Fibroblast of lung (primary cell): ENCODE data around the gene ATP2B1. TPM values are rescaled to one million over a fixed set of nuclear protein-coding genes. Genes with fewer than 3 reads are reported as not detected.

Source experiments
- DNase-seq, 2 donors: peaks; one replicate each; pipeline versions ENCODE4 v3.0.0 to v3.0.0-alpha.2; 2010; ENCODE audit warnings: low read depth in 2 of 2
- H2AFZ ChIP-seq: 2 replicates; pipeline ENCODE4 v1.5.1; 2012; ENCODE audit warnings: low read length, control low read depth, inconsistent platforms
- H3K27ac ChIP-seq: 2 replicates; pipeline ENCODE4 v1.5.1; 2011; ENCODE audit warnings: low read length, control low read depth; ENCODE audit not compliant: insufficient read depth
- H3K27me3 ChIP-seq: 2 replicates; pipeline ENCODE4 v1.5.1; 2011; ENCODE audit warnings: mild to moderate bottlenecking, low read length; ENCODE audit not compliant: control insufficient read depth, insufficient read depth
- H3K36me3 ChIP-seq: 2 replicates; pipeline ENCODE4 v1.5.1; 2011; ENCODE audit warnings: low read length; ENCODE audit not compliant: control insufficient read depth, insufficient read depth
- H3K4me1 ChIP-seq: 2 replicates; pipeline ENCODE4 v1.5.1; 2011; ENCODE audit warnings: low read length; ENCODE audit not compliant: control insufficient read depth, insufficient read depth; ENCODE audit errors: extremely low read depth
- H3K4me2 ChIP-seq: 2 replicates; pipeline ENCODE4 v1.5.1; 2011; ENCODE audit warnings: low read length, control low read depth; ENCODE audit not compliant: insufficient read depth; ENCODE audit errors: extremely low read depth
- H3K4me3 ChIP-seq, 4 experiments: fragments of 200-600 bp in 1 of 4; sonication (generic) in 1 of 4; replicated peaks in 1 of 4; 2 replicates each; pipeline ENCODE4 v1.5.1; 2011 to 2016; ENCODE audit warnings: low read length in 4 of 4, low read depth in 3 of 4, mild to moderate bottlenecking in 3 of 4, control low read depth in 2 of 4, inconsistent platforms in 1 of 4, mixed read lengths in 1 of 4; ENCODE audit not compliant: insufficient read depth in 1 of 4; ENCODE audit errors: control extremely low read depth in 1 of 4
- H3K79me2 ChIP-seq: 2 replicates; pipeline ENCODE4 v1.5.1; 2012; ENCODE audit warnings: mild to moderate bottlenecking, low read length, inconsistent platforms; ENCODE audit not compliant: control insufficient read depth, insufficient read depth
- H3K9ac ChIP-seq: 2 replicates; pipeline ENCODE4 v1.5.1; 2011; ENCODE audit warnings: mild to moderate bottlenecking, low read length, control low read depth; ENCODE audit not compliant: insufficient read depth
- H3K9me3 ChIP-seq: 2 replicates; pipeline ENCODE4 v1.5.1; 2012; ENCODE audit warnings: low read depth, low read length; ENCODE audit not compliant: control insufficient read depth, insufficient read depth
- H4K20me1 ChIP-seq: 2 replicates; pipeline ENCODE4 v1.5.1; 2011; ENCODE audit warnings: low read length; ENCODE audit not compliant: control insufficient read depth, insufficient read depth; ENCODE audit errors: extremely low read depth
- CTCF ChIP-seq, 2 donors: IDR thresholded peaks in 1 of 2; conservative IDR thresholded peaks in 1 of 2; 1 replicate in 1 of 2; 2 replicates in 1 of 2; pipeline ENCODE4 v1.5.1; 2011 to 2012; ENCODE audit warnings: low read length in 2 of 2, control low read depth in 1 of 2, inconsistent platforms in 1 of 2, low read depth in 1 of 2, mild to moderate bottlenecking in 1 of 2
- EZH2 ChIP-seq: IDR thresholded peaks from 2 replicates; pipeline ENCODE4 v1.5.1; 2012; ENCODE audit warnings: low read length, control low read depth, mild to moderate bottlenecking; ENCODE audit errors: missing control alignments
- polyA plus RNA-seq, 2 donors: library from polyadenylated mRNA; depleted of rRNA in 1 of 2; stranded (reverse) in 1 of 2; unstranded in 1 of 2; fragments of >200 nt; gene quantifications; 2 replicates each; pipeline ENCODE4 v1.2.1, GENCODE V29; 2011 to 2012; ENCODE audit warnings: missing spikeins in 1 of 2
- total RNA-seq: library from RNA; depleted of rRNA; stranded (reverse); fragments of >200 nt; gene quantifications from 2 replicates; pipeline ENCODE4 v1.2.1, GENCODE V29; 2014

ATP2B1 gene
- total and polyA plus RNA-seq, 2 donors (not counting 1 experiment from before 2014, with no cell fraction given), result 64.3 to 141 TPM

DNA sequence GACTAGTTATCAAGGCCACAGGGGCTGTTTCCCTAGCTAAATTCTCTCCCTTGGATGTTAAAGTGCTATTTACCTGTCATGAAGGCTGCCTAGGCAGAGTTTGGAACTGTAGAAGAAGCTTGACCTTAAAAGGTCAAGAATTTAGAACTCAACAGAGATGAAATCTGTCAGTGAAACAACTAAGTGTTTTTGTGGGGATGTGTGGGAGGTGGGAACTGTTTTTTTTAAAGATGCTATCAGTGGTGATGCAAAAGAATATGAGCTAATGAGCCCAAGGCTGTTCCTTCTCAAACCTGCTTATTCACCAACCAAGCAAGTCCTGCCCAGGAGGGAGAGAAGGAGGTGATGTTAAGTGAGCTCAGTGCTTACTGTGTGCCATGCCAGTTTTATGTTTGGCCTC is 142.0 kb downstream of the ATP2B1 start:
- Histone ChIP-seq H3K9me3 (no peaks in the 10 kb centered on the region), H3K79me2 (no peaks in the 10 kb centered on the region), H3K4me2 (no peak overlapping the region), H3K4me3 (no peak overlapping the region), H4K20me1 (no peaks in the 10 kb centered on the region), H3K27me3 (no peaks in the 10 kb centered on the region), H3K27ac (no peak overlapping the region), H3K4me1 (peaks cover 7% of the 10 kb centered on the region), H2AFZ (no peak overlapping the region), H3K9ac (no peak overlapping the region), H3K36me3 (no peaks in the 10 kb centered on the region)
- peak in 1 of 2 donors; percentile 79 for DNase-seq
- TF ChIP-seq EZH2 (no peak), CTCF (conservative IDR thresholded peaks at IDR 0.05 in 1 of 2, IDR thresholded peaks at IDR 0.05 in 1 of 2; ENCODE audit: low read depth in 1 of 2, low read length in 2 of 2) (no peak)

- Histone ChIP-seq H3K4me1 (peaks cover 2% of the 10 kb centered on the region), H3K4me2 (no peak overlapping the region), H3K4me3 (no peak overlapping the region), H3K9me3 (no peaks in the 10 kb centered on the region), H4K20me1 (no peaks in the 10 kb centered on the region), H3K79me2 (no peaks in the 10 kb centered on the region), H2AFZ (no peak overlapping the region), H3K27ac (no peak overlapping the region), H3K36me3 (no peaks in the 10 kb centered on the region), H3K27me3 (no peaks in the 10 kb centered on the region), H3K9ac (no peak overlapping the region)
- TF ChIP-seq EZH2, result no peak
- no peak for TF ChIP-seq CTCF (conservative IDR thresholded peaks at IDR 0.05 in 1 of 2, IDR thresholded peaks at IDR 0.05 in 1 of 2; ENCODE audit: low read depth in 1 of 2, low read length in 2 of 2)
- DNase-seq, result no peak
These were observed 143.6 kb downstream of the ATP2B1 start for GRCh38 chr12:89565002-89565401.

- H3K36me3 ChIP-seq, result no peaks in the 10 kb centered on the region
- no peaks in the 10 kb centered on the region for H3K9me3 ChIP-seq
- H3K27me3 ChIP-seq, result no peaks in the 10 kb centered on the region
- no peak for DNase-seq
- H3K27ac ChIP-seq, result no peak overlapping the region
- H3K79me2 ChIP-seq, result no peaks in the 10 kb centered on the region
- H3K4me1 ChIP-seq, result no peaks in the 10 kb centered on the region
- H3K4me2 ChIP-seq, result no peak overlapping the region
- H2AFZ ChIP-seq, result no peak overlapping the region
- no peak for TF ChIP-seq CTCF (conservative IDR thresholded peaks at IDR 0.05 in 1 of 2, IDR thresholded peaks at IDR 0.05 in 1 of 2; ENCODE audit: low read depth in 1 of 2, low read length in 2 of 2)
- TF ChIP-seq EZH2, result no peak
- no peaks in the 10 kb centered on the region for H4K20me1 ChIP-seq
- no peak overlapping the region for H3K9ac ChIP-seq
- H3K4me3 ChIP-seq, result no peak overlapping the region
These were observed 148.9 kb downstream of the ATP2B1 start for GRCh38 chr12:89559753-89560152.
